GM21723 (cell line): Measurements from ENCODE around the gene SNTB2.
"Not testable (repeated sequence)": the region's sequence is repeated elsewhere in the genome, so short reads cannot be mapped to it uniquely, and the experiment has no call there.

Source experiments
- ATAC-seq: cut with Tn5 transposase; IDR thresholded peaks from one replicate; pipeline ENCODE4 v1.9.1; 2021; ENCODE audit warnings: mild to moderate bottlenecking, moderate library complexity; ENCODE audit not compliant: unreplicated experiment

Gene SNTB2

GRCh38 chr16:69186642-69187445, at the start of gene SNTB2:
Gene SNTB2, plus strand, starts transcription at chr16:69187164. Its CDS starts 3 bp downstream, at chr16:69187167.
- ATAC-seq: peak; percentile 87

- ATAC-seq: no peak
Measured at GRCh38 chr16:69138608-69139007, 48.4 kb upstream of the SNTB2 start.

DNA sequence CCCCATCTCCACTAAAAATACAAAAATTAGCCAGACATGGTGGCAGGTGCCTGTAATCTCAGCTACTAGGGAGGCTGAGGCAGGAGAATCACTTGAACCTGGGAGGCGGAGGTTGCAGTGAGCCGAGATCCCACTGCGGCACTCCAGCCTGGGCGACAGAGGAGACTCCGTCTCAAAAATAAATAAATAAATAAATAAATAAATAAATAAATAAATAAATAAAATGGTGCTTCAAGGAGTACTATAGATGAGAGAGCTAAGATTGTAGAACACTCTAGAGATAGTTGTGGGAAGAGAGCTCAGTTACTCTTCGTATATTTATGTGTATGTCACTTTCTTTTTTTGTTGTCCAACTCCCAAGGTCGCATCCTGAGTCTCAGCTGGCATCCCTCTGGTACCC, 47.5 kb upstream of the SNTB2 start:
- ATAC-seq: not testable (repeated sequence)

GRCh38 chr16:69141014-69141413, 46.0 kb upstream of the SNTB2 start:
- ATAC-seq: no peak

DNA sequence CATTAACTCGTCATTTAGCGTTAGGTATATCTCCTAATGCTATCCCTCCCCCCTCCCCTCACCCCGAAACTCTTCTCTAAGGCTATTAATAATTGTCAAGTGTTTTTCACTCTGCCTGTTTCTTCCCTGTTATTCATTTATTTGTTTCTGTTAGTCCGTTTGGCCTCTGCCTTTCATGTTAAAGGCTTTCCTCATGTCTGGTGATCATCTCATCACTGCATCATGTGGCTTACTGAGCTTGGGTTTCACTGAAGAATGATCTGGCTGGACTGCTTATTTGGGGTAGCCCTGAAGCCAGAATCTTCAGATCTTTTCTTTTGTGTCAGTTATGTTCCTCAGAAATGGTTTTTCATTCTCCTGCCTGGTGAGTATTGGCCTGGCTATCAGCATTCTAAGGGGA, 45.0 kb upstream of the SNTB2 start:
- ATAC-seq: no peak

GRCh38 chr16:69143116-69143515, 43.8 kb upstream of the SNTB2 start:
- no peak for ATAC-seq

DNA sequence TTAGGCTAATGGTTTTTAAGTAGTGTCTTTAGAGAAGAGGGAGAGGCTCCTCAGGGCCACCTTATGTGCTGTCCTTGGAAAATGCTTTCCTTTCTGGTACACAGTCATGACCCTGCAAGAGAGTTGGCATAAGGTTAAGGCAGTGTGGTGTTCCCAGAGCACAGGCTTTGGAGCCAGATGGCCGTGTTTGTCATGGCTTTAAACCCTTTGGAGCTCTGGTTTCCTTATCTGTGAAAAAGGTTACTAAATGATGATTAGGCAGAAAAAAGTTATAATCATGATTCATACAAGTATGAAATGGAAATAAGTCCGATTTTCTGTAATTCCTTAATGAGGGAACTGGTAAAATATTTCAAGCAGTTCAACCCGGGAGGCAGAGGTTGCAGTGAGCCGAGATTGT, 41.3 kb upstream of the SNTB2 start:
- no peak for ATAC-seq

DNA sequence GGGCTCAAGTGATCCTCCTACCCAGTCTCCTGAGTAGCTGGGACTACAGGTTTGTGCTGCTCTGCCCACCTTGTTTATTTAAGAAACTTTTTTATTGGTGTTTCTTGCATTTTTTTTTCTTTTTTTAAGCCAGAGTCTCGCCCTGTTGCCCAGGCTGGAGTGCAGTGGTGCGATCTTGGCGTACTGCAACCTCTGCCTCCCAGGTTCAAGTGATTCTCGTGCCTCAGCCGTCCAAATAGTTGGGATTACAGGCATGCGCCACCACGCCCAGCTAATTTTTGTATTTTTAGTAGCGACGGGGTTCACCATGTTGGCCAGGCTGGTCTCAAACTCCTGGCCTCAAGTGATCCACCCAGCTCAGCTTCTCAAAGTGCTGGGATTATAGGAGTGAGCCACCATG, 37.3 kb upstream of the SNTB2 start:
- ATAC-seq: not testable (repeated sequence)

DNA sequence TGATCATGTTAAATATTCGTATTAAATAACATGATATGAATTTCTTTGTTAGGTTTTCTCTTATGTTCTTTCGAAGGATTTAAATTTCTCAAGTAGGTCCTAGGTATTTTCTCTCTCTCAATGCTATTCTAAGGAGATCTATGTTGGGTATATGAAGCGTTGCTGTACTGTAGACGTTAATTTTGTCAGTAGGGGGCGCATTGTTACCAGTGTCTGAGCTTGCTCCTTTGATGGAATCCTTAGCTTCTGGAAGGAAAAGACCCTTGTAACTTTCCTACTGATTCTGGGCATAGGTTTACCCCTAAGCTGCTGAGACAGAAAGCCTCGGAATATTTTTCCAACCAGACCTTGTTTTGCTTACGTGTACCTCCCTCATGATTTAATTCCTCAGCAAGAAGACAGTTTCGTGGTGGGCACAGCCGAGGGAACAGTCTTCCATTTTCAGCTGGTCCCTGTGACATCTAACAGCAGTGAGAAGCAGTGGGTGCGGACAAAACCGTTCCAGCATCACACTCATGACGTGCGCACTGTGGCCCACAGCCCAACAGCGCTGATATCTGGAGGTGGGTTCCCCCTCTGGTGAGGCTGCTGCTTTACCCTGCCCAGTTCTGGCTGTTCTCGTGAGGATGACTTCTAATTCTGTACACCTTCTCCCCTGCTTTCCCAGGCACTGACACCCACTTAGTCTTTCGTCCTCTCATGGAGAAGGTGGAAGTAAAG, 36.7 kb upstream of the SNTB2 start:
- ATAC-seq: no peak

DNA sequence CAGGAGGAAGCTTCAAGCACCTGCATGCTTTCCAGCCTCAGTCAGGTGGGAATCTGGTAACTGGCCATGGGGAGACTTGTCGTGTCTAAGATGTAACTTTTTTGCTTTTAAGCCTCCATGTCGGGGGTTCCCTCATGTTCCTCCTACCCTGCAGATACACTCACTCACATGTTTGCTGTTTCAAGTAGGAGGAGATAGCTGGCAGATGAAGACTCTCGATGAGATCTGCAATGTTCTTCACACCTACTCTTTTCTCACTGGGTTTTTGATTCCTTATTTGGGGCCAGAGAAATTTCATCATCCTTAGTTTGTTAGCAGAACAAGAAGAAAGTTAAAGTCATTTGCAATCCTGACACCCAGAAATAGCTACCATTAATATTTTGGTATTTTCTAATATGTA, 29.8 kb upstream of the SNTB2 start:
- no peak for ATAC-seq

- no peak for ATAC-seq
Measured at GRCh38 chr16:69160192-69160591, 26.8 kb upstream of the SNTB2 start.

- ATAC-seq: no peak
Measured at GRCh38 chr16:69165584-69165983, 21.4 kb upstream of the SNTB2 start.

- no peak for ATAC-seq
Measured at GRCh38 chr16:69166221-69166833, 20.6 kb upstream of the SNTB2 start.

DNA sequence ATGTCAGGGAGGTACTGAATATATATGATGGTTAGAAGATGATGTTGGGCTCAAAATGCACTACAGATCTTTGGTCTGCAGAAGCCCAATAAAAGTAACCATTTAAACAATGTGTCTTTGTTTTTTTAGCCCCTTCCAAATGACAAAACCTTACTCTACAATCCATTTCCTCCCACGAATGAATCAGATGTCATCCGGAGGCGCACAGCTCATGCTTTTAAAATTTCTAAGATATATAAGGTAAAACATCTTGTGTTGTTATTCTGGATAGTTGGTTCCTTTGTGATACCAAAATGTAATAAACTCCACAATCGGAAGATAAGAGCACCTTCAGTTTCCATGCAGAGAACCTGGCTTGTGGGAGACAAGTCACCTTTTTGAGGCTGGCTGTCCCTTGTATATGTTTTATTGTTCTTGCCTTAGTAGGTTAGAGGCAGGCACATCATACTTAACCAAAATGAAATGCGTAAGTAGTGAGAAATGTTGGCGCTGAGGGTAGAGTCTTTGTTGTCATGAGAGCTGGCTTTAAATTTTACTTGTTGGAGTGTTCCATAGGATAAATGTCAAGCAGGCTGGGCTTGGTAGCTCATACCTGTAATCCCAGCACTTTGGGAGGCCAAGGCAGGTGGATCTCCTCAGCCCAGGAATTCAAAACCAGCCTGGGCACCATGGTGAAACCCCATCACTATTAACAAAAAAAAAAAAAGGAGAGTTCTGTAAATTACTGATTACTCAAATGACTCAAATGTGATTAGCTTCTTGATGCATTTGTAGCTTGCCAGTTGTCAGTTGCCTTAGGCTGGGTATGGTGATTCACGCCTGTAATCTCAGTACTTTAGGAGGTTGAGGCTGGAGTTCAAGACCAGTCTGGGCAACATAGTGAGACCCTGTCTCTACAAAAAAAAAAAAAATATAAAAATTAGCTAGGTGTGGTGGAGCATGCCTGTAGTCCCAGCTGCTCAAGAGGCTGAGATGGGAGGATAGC, 19.7 kb upstream of the SNTB2 start:
- no peak for ATAC-seq

- no peak for ATAC-seq
Measured at GRCh38 chr16:69169051-69169450, 17.9 kb upstream of the SNTB2 start.

- ATAC-seq: no peak
Measured at GRCh38 chr16:69169607-69170352, 17.2 kb upstream of the SNTB2 start.

DNA sequence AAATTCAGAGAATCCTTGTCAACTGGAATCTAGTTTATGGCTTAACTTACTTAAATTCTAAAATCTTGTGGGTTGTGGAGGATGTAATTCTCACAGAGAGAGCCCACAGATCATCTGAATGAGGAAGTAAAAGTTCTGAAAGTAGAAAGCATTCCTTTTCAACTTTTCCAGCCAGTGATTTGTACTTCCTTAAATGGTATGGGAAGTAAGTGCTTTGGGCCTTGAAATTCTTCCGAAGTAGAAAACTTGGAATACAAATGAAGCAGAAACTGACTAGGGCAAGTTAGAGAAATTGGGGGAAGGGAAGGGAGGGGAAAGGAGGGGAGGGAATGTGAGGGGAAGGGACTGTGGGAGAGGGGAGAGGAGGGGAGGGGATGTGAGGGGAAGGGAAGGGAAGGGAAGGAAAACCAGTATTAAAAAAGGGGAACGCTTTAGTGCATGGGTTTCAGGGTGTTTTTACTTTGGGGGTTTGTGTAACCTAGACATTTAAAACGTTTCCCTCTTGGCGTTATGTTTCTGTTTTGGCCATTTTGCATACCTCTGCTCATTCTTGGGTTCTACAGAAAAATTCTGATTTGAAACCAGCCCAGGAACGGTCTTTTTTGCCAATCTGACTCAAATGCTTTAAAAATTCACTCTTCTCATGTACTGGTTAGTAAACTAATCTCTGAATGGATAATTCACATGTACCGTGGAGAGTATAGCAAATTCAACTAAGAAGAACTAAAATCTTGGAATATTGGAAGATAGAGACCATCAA, 15.5 kb upstream of the SNTB2 start:
- ATAC-seq: no peak

GRCh38 chr16:69176033-69176800, 10.7 kb upstream of the SNTB2 start:
- ATAC-seq: no peak
